RCC 7860 (cell line): ENCODE measurements around the gene GPRIN3.
A peak's percentile ranks its signal among the peaks of the same experiment; 100 is the strongest.
"Not testable (repeated sequence)": the region's sequence is repeated elsewhere in the genome, so short reads cannot be mapped to it uniquely, and the experiment has no call there.

Experiments used
- DNase-seq: peaks from one replicate; pipeline ENCODE4 v3.0.0-alpha.2; 2015; ENCODE audit warnings: low spot score
- FAIRE-seq: peaks from 2 replicates; lab custom pipeline; 2012; peaks lifted over from hg19 to GRCh38; lab: Jason Lieb, UNC

The GPRIN3 gene

GRCh38 chr4:89222170-89222569 is 85.4 kb downstream of the GPRIN3 start:
- no peak for FAIRE-seq
- DNase-seq = peak; percentile 4

GRCh38 chr4:89221167-89221867 is 86.3 kb downstream of the GPRIN3 start:
- FAIRE-seq (no peak), DNase-seq (no peak)

DNA sequence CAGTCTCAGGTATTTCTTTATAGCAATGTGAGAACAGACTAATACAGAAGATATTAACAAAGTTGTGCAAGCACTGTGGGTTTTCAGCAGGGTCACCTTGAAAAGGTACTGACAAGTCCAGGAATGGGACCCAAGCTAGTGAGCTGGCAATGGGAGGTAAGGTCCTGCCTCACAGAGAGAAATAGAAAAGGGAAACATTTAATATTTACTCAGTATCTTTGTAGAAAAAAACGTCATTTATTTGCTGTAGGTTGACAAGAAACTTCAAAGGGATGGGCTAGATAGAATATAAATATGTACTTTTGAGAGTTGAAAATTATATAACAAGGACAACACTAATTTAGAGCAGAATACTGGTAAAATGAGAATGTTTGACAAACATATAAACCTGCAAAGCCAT is 89.0 kb downstream of the GPRIN3 start:
- DNase-seq = no peak
- no peak for FAIRE-seq

DNA sequence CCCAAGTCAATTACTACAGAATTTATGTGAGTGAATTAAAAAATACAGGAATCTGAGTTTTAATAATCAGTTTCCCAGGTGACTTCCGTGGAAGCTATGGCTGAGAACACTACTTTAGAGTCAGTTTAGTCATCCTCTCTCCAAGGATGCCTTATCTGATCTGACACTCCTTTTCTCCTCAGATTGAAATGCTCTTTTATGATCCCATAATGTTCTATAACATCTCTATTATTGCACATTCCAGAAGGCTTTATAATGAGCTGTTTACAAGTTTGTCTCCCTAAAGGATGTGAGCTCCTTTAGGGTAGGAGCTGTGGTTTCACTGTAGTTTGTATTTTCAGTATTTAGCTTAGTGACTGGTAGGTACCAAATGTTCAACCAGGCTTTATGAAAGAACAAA is 90.0 kb downstream of the GPRIN3 start:
- FAIRE-seq (no peak), DNase-seq (no peak)

GRCh38 chr4:89216866-89217265 is 90.7 kb downstream of the GPRIN3 start:
- FAIRE-seq = no peak
- DNase-seq = no peak

- DNase-seq = no peak
- FAIRE-seq = no peak
Observed at GRCh38 chr4:89216422-89216821, 91.2 kb downstream of the GPRIN3 start.

GRCh38 chr4:89215736-89216135 is 91.9 kb downstream of the GPRIN3 start:
- DNase-seq = no peak
- FAIRE-seq = no peak

GRCh38 chr4:89214308-89214707 is 93.3 kb downstream of the GPRIN3 start:
- DNase-seq = no peak
- FAIRE-seq = no peak

GRCh38 chr4:89213382-89213701 is 94.3 kb downstream of the GPRIN3 start:
- DNase-seq = no peak
- FAIRE-seq = no peak

DNA sequence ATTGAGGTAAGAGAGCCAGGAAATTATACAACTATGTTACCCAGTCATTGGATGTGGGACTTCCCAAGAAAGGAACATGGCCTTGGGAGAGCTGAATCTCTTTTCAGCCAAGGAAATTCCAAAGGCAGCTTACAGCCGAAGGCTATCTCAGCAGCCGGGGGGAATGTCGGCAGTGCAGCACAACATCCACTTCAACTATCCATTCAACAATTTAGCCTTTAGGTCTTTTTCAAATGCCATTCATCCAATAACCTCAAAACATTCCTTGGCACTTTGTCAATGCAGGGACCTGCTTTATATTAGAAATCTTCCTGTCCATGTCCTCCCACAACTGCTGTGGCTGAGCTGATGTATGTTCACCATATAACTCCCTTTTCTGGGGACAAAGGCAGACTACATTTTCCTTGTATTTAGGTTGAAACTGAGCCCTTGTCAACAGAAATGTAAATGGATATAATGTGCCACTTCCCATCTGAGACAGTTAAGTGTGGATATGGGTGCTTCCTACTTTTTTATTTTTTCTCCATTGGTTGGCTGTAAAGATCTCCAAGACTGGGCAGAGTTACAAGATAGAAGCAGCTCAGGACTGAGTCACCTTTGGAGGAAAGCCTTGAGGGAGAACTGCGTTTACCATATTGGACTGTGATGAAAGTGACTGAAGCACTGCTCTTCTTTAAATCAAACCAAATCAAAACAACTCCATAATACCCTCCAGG is 94.8 kb downstream of the GPRIN3 start:
- no peak for DNase-seq
- no peak for FAIRE-seq

GRCh38 chr4:89204624-89205023 is 103.0 kb downstream of the GPRIN3 start:
- DNase-seq (no peak), FAIRE-seq (no peak)

DNA sequence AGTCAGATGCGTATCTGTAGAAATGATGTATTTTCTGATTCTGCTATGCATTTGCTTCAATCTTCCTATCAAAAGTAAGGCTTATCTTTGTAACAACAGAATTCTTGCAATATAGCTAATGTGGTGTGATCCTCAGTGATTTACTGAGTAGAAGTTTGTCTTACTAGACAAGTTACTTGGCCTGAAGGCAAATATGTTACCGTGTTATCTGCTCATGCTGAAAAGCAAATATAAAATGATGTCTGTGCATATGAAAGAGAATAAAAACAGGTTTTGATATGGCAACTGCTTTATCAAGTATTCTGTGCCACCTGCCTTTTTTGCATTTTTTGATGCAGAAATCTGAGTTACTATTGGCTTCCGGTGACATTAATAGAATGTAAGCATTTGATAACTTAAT is 103.7 kb downstream of the GPRIN3 start:
- FAIRE-seq = no peak

DNA sequence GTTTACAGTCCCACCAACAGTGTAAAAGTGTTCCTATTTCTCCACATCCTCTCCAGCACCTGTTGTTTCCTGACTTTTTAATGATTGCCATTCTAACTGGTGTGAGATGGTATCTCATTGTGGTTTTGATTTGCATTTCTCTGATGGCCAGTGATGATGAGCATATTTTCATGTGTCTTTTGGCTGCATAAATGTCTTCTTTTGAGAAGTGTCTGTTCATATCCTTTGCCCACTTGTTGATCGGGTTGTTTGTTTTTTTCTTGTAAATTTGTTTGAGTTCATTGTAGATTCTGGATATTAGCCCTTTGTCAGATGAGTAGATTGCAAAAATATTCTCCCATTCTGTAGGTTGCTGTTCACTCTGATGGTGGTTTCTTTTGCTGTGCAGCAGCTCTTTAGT is 108.2 kb downstream of the GPRIN3 start:
- FAIRE-seq, DNase-seq: not testable (repeated sequence)

More for the DNA sequence above, 103.7 kb downstream of the GPRIN3 start:
- DNase-seq = no peak

DNA sequence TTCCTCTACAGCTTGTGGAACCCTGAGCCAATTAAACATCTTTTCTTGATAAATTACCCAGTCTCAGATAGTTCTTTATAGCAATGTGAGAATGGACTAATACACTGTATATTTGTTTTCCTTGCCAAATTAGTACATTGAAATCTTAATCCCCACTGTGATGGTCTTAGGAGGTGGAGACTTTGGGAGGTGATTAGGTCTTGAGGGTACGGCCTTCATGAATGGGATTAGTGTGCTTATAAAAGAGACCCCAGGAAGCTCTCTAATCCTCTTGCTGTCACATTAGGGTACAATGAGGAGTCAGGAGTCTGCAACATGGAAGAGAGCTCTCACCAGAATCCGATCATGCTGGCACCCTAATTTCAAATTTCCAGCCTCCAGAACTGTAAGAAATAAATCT is 109.7 kb downstream of the GPRIN3 start:
- DNase-seq = no peak
- no peak for FAIRE-seq

- FAIRE-seq (no peak), DNase-seq (no peak)
Observed at GRCh38 chr4:89196745-89197144, 110.9 kb downstream of the GPRIN3 start.

DNA sequence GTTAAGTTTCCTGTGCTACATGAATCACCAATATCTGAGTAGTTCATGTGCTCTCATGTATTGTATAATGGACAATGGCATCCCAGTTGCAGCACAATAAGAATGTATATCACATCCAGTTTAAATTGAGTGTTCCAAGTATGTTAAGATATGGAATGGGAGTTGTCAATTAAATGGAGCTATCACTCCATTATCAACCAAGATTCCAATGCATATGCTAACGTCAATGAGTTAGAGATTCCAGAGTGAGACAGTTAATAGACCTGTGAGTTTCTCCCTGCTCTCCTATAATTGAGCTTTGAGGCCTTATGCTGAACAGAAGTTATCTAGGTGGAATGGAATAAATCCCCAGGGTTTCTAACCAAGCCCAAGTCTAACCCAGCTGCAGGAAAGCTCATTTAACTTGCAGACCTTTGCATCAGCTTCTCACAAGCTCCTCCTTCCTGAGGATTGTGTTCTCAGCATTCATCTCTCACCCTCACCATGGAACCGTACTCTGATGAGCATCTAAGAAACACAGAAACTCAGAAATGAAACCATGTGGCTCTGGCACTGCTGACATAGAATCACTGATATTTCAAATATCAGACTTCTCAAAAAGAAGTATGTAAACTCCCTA is 111.4 kb downstream of the GPRIN3 start:
- DNase-seq (no peak), FAIRE-seq (no peak)

DNA sequence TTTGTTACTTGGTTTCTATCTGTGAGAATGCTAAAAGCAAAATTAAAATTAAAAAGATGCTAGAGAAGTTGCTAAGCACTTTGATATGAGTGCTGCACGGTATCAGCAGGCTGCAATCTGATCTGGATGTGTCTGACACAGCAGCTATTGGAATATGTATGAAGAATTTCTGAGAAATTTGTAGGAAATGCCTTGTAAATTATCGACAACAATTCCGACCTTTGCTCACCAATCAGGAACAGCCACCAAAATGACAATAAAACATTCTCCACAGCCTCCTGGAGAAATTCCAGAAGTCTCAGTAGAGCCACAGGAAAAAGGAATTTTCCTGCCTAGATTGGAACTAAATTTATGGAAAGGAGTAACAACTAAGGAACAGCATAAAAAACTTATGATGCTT is 113.8 kb downstream of the GPRIN3 start:
- DNase-seq (no peak), FAIRE-seq (no peak)
